ENCODE measurements around the gene MFN2. TPM values are rescaled to one million over a fixed set of nuclear protein-coding genes. Genes with fewer than 3 reads are reported as not detected.

Gene MFN2
- total RNA-seq, 1 donor from 2014 or later, result 75.3 TPM

GRCh38 chr1:11964656-11965055 lies 15.6 kb upstream of the MFN2 start:
- peaks cover 21% of the 10 kb centered on the region for H3K36me3 ChIP-seq (ENCODE audit: control insufficient read depth, insufficient read depth, low read length)
- DNase-seq (ENCODE audit: low read depth), result no peak
- FAIRE-seq, result no peak
- H3K4me3 ChIP-seq (ENCODE audit: low read depth, low read length), result no peak overlapping the region
- TF ChIP-seq CTCF (IDR thresholded peaks at IDR 0.05; ENCODE audit: insufficient read depth, low read length, severe bottlenecking), result no peak
- no peaks in the 10 kb centered on the region for H3K27me3 ChIP-seq (ENCODE audit: control insufficient read depth, insufficient read depth, low read length)

DNA sequence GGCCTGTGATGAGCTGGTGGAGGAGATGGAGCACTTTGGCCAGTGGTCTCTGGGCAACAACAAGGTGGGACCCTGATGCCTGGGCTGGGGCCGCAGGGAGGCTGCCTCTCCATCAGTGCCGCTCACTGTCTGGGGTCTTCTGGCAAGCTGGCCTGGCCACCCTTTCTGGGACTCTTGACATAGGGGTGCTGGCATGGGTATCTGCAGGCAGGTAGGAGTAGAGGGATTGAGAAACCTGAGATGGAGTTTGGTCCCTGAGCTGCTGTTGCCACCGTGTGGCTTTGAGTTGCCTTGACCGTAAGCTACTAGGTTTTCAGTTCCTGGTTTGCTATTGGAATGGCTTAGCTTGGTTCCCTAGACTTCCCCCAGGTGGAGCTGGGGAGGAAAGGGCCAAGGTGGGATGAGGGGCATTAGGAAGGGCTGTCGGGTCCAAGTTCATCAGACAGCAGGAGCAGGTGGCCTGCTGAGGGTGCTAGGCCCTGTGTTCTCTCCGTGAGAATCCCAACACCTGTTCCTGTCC lies 13.2 kb upstream of the MFN2 start:
- H3K36me3 ChIP-seq (ENCODE audit: control insufficient read depth, insufficient read depth, low read length), result peaks cover 17% of the 10 kb centered on the region
- peak; percentile 91 for TF ChIP-seq CTCF (IDR thresholded peaks at IDR 0.05; ENCODE audit: insufficient read depth, low read length, severe bottlenecking)
- FAIRE-seq, result no peak
- H3K27me3 ChIP-seq (ENCODE audit: control insufficient read depth, insufficient read depth, low read length), result no peaks in the 10 kb centered on the region
- H3K4me3 ChIP-seq (ENCODE audit: low read depth, low read length), result no peak overlapping the region
- DNase-seq (ENCODE audit: low read depth), result peak; percentile 77

GRCh38 chr1:11970441-11971185 lies 9.6 kb upstream of the MFN2 start:
- no peak for DNase-seq (ENCODE audit: low read depth)
- no peak for TF ChIP-seq CTCF (IDR thresholded peaks at IDR 0.05; ENCODE audit: insufficient read depth, low read length, severe bottlenecking)
- Histone ChIP-seq H3K27me3 (ENCODE audit: control insufficient read depth, insufficient read depth, low read length) (no peaks in the 10 kb centered on the region), H3K36me3 (ENCODE audit: control insufficient read depth, insufficient read depth, low read length) (peaks cover 18% of the 10 kb centered on the region), H3K4me3 (ENCODE audit: low read depth, low read length) (no peak overlapping the region)
- no peak for FAIRE-seq

DNA sequence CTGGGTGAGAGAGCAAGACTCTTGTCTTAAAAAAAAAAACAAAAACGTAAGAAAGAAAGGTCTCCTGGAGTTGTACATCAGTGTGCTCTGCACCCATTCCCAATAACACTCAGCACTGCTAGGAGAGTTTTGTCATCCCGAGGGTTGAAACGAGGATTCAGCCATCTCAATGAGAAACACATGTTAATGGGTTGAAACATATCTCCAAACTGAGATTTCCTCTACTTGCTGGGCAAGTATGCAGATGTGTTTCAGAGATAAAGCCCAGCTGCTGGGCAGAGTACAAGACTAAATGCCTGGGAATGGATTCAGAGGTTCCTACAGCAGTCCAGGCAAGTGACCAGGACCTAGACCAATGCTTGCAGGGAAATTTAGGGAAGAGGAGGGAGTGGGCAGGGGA lies 2.6 kb upstream of the MFN2 start:
- peak; percentile 40 for FAIRE-seq
- DNase-seq (ENCODE audit: low read depth), result no peak
- no peaks in the 10 kb centered on the region for H3K27me3 ChIP-seq (ENCODE audit: control insufficient read depth, insufficient read depth, low read length)
- no peak for TF ChIP-seq CTCF (IDR thresholded peaks at IDR 0.05; ENCODE audit: insufficient read depth, low read length, severe bottlenecking)
- no peak overlapping the region for H3K4me3 ChIP-seq (ENCODE audit: low read depth, low read length)
- peaks cover 15% of the 10 kb centered on the region for H3K36me3 ChIP-seq (ENCODE audit: control insufficient read depth, insufficient read depth, low read length)

GRCh38 chr1:11978301-11978700 lies 1.9 kb upstream of the MFN2 start:
- Histone ChIP-seq H3K27me3 (ENCODE audit: control insufficient read depth, insufficient read depth, low read length) (no peaks in the 10 kb centered on the region), H3K36me3 (ENCODE audit: control insufficient read depth, insufficient read depth, low read length) (peaks cover 15% of the 10 kb centered on the region), H3K4me3 (ENCODE audit: low read depth, low read length) (no peak overlapping the region)
- TF ChIP-seq CTCF (IDR thresholded peaks at IDR 0.05; ENCODE audit: insufficient read depth, low read length, severe bottlenecking), result no peak
- DNase-seq (ENCODE audit: low read depth) (no peak), FAIRE-seq (no peak)
